C4-2B (cell line): ENCODE results near the gene ST6GALNAC6.

Experiments used
- H3K27ac ChIP-seq: fragments of 450-650 bp; 2 replicates; pipeline ENCODE4 v1.5.1; 2017
- CTCF ChIP-seq: fragments of 450-650 bp; conservative IDR thresholded peaks from 2 replicates; pipeline ENCODE4 v1.5.1; 2017; ENCODE audit warnings: mild to moderate bottlenecking
- ZFX ChIP-seq: fragments of 450-650 bp; IDR thresholded peaks from 2 replicates; pipeline ENCODE4 v1.6.1; 2017

The ST6GALNAC6 gene

DNA sequence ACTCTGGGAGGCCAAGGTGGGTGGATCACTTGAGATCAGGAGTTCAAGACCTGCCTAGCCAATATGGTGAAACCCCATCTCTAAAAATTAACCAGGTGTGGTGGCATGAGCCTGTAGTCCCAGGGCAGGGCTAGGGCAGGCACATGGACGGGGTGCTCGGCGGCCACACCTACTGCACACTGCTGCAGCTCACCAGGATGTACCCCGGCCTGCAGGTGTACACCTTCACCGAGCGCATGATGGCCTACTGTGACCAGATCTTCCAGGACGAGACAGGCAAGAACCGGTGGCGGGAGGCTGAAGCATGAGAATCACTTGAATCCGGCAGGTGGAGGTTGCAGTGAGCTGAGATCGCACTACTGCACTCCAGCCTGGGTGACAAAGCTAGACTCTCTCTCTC is 14.3 kb upstream of the ST6GALNAC6 start:
- no peak for TF ChIP-seq ZFX
- no peak for TF ChIP-seq CTCF
- H3K27ac ChIP-seq = no peak overlapping the region

DNA sequence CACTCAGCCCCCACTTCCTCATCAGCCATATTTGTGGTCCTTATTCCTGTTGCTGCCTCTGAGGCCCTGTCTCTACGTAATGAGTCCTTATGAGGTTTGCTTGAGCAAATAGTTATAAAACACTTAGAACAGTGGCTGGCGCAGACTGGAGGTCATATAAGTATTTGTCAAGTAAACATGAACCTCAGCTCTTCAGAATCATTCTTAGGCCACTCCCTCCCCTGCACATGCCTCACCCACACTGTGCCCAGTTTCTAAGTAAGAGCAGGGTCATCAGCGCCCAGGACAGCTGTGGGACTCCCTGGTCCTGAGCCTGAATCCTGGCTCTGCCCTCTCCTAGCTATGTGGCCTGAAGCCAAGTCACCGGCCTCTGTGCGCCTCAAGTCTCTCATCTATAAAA is 13.5 kb upstream of the ST6GALNAC6 start:
- TF ChIP-seq CTCF = no peak
- TF ChIP-seq ZFX = no peak

GRCh38 chr9:127912296-127912695 is 12.9 kb upstream of the ST6GALNAC6 start:
- H3K27ac ChIP-seq = peak overlapping the region; percentile 27; the same call in 1 of the 2 replicates
- TF ChIP-seq ZFX (no peak), CTCF (no peak)

More for the DNA sequence above, 13.5 kb upstream of the ST6GALNAC6 start:
- peak overlapping the region; percentile 27; the same call in 1 of the 2 replicates for H3K27ac ChIP-seq

DNA sequence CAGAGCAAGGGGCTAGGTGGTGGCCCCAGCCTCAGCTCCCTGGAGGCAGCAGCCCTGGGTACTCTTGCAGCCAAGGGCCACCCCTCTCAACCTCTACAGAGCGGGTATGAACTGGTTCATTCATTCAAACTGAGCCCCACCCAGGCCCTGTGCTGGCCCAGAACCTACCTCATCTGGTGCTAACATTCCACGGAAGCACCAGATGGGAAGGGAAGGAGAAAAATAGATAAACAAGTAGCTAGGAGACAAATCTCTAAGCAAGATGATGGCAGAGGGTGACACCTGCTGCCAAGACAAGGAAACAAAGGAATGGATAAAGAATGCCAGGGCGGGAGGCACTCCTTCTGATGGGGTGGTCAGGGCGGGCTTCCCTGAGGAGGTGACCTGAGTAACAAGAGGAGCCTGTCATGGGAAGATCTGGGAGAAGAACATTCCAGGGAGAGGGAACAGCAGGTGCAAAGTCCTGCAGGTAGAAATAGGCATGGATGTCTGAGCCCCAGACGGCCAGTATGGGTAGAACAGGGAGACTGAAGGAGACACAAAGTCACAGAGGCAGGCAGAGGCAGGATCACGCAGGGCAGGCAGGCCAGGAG is 11.3 kb upstream of the ST6GALNAC6 start:
- H3K27ac ChIP-seq = no peak overlapping the region
- TF ChIP-seq CTCF (no peak), ZFX (no peak)

DNA sequence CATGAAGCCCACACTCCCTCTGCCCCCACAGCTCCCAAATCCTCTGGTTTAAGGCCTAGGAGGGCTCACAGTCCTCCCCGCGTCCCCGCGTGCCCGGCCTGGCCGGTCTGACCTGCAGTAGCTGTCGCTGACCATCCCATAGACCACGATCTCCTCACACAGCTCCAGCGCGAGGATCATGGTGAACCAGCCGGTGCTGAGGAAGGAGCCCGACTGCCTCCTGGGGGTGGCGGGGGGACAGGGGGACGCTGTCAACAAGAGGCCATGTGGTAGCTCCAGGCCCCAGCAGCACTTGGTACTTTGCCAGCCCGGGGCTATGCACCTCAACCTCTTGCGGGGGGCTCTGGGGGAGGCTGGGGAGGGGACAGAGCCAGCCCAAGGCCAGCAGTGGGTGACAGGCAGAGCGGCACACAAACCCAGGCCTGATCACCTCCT is 10.5 kb upstream of the ST6GALNAC6 start:
- no peak for TF ChIP-seq ZFX
- no peak for TF ChIP-seq CTCF
- H3K27ac ChIP-seq = no peak overlapping the region

GRCh38 chr9:127908660-127908926 is 9.2 kb upstream of the ST6GALNAC6 start:
- H3K27ac ChIP-seq = no peak overlapping the region
- TF ChIP-seq ZFX = no peak
- TF ChIP-seq CTCF = no peak

DNA sequence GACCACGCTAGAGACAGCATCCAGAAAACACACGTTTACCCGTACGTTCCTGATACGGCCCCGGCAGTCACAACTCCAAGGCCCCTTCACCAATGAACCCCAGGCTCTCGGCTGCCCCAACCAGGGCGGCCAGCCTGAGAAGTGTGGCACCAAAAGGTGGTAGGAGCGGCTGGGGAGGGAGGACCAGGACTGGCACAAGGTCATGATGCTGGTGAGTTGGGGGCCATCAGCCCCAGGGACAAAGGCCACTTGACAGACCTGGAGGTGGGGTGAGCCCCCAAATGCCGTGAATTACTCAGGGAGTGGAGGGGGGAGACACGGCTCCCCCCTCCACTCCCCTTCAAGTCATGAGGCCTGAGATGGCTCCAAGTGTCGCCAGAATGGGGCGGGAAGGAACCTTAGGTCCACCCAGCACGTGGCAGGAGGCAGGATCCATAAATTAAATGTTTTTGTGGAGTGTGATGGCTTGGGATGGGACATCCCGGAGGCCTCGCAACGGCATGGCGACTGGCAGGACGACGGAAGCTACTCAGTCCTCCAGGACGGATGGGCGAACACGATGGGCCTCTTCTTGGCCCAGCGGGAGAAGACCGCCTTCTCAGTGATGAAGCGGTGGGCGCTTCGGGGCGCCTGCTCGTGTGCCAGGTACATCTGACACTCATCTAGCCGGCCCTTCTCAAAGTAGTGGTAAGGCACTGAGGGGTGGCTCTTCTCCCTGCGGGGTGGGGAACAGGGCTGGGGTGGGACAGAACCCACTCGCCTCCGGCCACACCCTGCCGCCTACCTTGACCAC is 8.7 kb upstream of the ST6GALNAC6 start:
- no peak overlapping the region for H3K27ac ChIP-seq
- TF ChIP-seq CTCF = no peak
- TF ChIP-seq ZFX = no peak
